ENCODE data around the gene MAEA.
A peak's percentile ranks its signal among the peaks of the same experiment; 100 is the strongest.

Gene MAEA

DNA sequence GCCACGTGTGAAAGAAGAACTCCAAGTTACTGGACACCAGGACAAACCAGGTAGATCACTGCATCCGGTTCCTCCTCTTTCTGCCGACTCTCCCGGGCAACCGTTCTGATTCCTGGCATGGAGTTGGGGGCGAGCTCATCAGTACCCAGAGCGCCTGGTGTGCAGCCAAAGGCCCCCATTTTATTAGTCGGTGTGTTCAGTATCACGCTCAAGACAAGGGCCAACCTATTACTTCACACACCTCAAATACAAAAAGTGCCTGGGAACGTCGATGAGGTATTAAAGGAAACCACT, 38.0 kb upstream of the MAEA start:
- peak overlapping the region; percentile 27 for H3K4me2 ChIP-seq (ENCODE audit: low read depth, low read length, poor library complexity, severe bottlenecking)
- TF ChIP-seq, protein P1, sequence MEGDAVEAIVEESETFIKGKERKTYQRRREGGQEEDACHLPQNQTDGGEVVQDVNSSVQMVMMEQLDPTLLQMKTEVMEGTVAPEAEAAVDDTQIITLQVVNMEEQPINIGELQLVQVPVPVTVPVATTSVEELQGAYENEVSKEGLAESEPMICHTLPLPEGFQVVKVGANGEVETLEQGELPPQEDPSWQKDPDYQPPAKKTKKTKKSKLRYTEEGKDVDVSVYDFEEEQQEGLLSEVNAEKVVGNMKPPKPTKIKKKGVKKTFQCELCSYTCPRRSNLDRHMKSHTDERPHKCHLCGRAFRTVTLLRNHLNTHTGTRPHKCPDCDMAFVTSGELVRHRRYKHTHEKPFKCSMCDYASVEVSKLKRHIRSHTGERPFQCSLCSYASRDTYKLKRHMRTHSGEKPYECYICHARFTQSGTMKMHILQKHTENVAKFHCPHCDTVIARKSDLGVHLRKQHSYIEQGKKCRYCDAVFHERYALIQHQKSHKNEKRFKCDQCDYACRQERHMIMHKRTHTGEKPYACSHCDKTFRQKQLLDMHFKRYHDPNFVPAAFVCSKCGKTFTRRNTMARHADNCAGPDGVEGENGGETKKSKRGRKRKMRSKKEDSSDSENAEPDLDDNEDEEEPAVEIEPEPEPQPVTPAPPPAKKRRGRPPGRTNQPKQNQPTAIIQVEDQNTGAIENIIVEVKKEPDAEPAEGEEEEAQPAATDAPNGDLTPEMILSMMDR (conservative IDR thresholded peaks at IDR 0.05; ENCODE audit: low read length): no peak
- TF ChIP-seq EZH2phosphoT487 (IDR thresholded peaks at IDR 0.05; ENCODE audit: borderline replicate concordance): no peak
- no peaks in the 10 kb centered on the region for H3F3A ChIP-seq (ENCODE audit: low read depth)
- H3K9ac ChIP-seq (ENCODE audit: low read depth, low read length, poor library complexity, severe bottlenecking): no peak overlapping the region
- peaks cover 21% of the 10 kb centered on the region for H3K4me1 ChIP-seq (ENCODE audit: insufficient read depth, low read length, poor library complexity, severe bottlenecking)
- H3K9me3 ChIP-seq (ENCODE audit: insufficient read depth, low read depth, low read length): no peaks in the 10 kb centered on the region; the same call in 1 of the 2 replicates
- peaks cover 14% of the 10 kb centered on the region for H4K20me1 ChIP-seq (ENCODE audit: insufficient read depth, low read length, poor library complexity, severe bottlenecking)
- H3K36me3 ChIP-seq (ENCODE audit: insufficient read depth, low read length): no peaks in the 10 kb centered on the region
- peaks cover 41% of the 10 kb centered on the region for H3K79me2 ChIP-seq (ENCODE audit: insufficient read depth, low read length)
- H3K27me3 ChIP-seq (ENCODE audit: insufficient read depth, low read length, poor library complexity, severe bottlenecking): peaks cover 6% of the 10 kb centered on the region
- no peak overlapping the region for H2AFZ ChIP-seq (ENCODE audit: low read length)
- no peak overlapping the region for H3K4me3 ChIP-seq (ENCODE audit: low read length, poor library complexity, severe bottlenecking)
- no peaks in the 10 kb centered on the region for H3K9me2 ChIP-seq (replicated peaks; ENCODE audit: low read depth, low read length)

DNA sequence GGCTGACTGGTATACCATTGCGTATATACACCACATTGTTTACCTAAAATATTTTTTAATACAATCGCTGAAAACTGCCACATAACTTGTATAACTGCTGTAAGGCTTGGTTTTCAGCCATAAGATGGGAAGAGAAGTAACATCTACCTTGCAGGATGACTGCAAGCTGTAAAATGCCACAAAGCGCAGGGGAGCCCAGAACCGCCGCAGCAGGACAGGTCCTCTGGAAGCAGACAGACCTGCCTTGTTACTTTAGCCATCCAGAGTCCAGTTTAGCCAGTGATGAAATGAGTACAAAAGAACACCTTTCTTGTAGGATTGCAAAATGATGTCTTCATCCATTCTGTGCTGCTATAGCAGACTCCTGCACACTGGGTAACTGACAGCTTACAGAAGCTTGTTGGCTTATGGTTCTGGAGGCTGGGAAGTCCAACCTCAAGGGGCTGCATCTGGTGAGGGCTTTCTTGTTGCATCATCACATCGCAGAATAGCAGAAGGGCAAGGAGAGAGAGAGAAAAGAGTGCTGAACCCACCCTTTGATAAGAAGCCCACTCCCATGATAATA, 36.7 kb upstream of the MAEA start:
- H3K9me3 ChIP-seq (ENCODE audit: insufficient read depth, low read depth, low read length): peaks cover 3% of the 10 kb centered on the region; the same call in 1 of the 2 replicates

DNA sequence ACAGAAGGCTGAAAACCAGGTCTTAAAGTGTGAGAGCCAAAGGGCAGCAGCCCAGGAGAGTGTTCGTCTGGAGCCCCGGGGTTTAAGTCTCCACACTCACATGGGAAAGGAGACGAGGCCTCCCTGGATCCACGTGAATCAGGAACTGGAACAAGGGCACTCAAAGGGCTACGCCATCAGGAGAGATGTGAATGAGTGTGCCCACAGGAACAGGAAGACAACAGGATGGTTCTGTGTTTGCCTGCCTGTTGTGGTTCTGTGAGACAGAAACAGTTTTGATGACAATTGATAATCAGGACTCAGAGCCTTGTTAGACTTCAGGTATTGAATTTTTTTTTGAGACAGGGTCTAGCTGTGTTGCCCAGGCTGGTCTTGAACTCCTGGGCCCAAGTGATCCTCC, 35.9 kb upstream of the MAEA start:
- no peak overlapping the region for H2AFZ ChIP-seq (ENCODE audit: low read length)
- no peak overlapping the region for H3K4me2 ChIP-seq (ENCODE audit: low read depth, low read length, poor library complexity, severe bottlenecking)
- no peak overlapping the region for H3K9ac ChIP-seq (ENCODE audit: low read depth, low read length, poor library complexity, severe bottlenecking)
- H3K4me3 ChIP-seq (ENCODE audit: low read length, poor library complexity, severe bottlenecking): no peak overlapping the region
- peaks cover 5% of the 10 kb centered on the region; the same call in 1 of the 2 replicates for H3K9me3 ChIP-seq (ENCODE audit: insufficient read depth, low read depth, low read length)
- no peaks in the 10 kb centered on the region for H3K27me3 ChIP-seq (ENCODE audit: insufficient read depth, low read length, poor library complexity, severe bottlenecking)
- H3K4me1 ChIP-seq (ENCODE audit: insufficient read depth, low read length, poor library complexity, severe bottlenecking): peaks cover 13% of the 10 kb centered on the region
- H3K79me2 ChIP-seq (ENCODE audit: insufficient read depth, low read length): peaks cover 25% of the 10 kb centered on the region
- H4K20me1 ChIP-seq (ENCODE audit: insufficient read depth, low read length, poor library complexity, severe bottlenecking): no peaks in the 10 kb centered on the region
- no peaks in the 10 kb centered on the region for H3F3A ChIP-seq (ENCODE audit: low read depth)
- no peaks in the 10 kb centered on the region for H3K9me2 ChIP-seq (replicated peaks; ENCODE audit: low read depth, low read length)
- no peaks in the 10 kb centered on the region for H3K36me3 ChIP-seq (ENCODE audit: insufficient read depth, low read length)
- TF ChIP-seq EZH2phosphoT487 (IDR thresholded peaks at IDR 0.05; ENCODE audit: borderline replicate concordance): no peak
- TF ChIP-seq, protein P1 (conservative IDR thresholded peaks at IDR 0.05; ENCODE audit: low read length): no peak

More for the DNA sequence above, 36.7 kb upstream of the MAEA start:
- Histone ChIP-seq H3K4me1 (ENCODE audit: insufficient read depth, low read length, poor library complexity, severe bottlenecking) (peaks cover 13% of the 10 kb centered on the region), H3K79me2 (ENCODE audit: insufficient read depth, low read length) (peaks cover 28% of the 10 kb centered on the region), H4K20me1 (ENCODE audit: insufficient read depth, low read length, poor library complexity, severe bottlenecking) (peaks cover 1% of the 10 kb centered on the region), H3K4me3 (ENCODE audit: low read length, poor library complexity, severe bottlenecking) (no peak overlapping the region), H3K9me2 (replicated peaks; ENCODE audit: low read depth, low read length) (no peaks in the 10 kb centered on the region), H3K9ac (ENCODE audit: low read depth, low read length, poor library complexity, severe bottlenecking) (no peak overlapping the region), H3K4me2 (ENCODE audit: low read depth, low read length, poor library complexity, severe bottlenecking) (no peak overlapping the region), H3K27me3 (ENCODE audit: insufficient read depth, low read length, poor library complexity, severe bottlenecking) (peaks cover under 1% of the 10 kb centered on the region), H3F3A (ENCODE audit: low read depth) (no peaks in the 10 kb centered on the region), H3K36me3 (ENCODE audit: insufficient read depth, low read length) (no peaks in the 10 kb centered on the region), H2AFZ (ENCODE audit: low read length) (no peak overlapping the region)
- TF ChIP-seq, protein P1 (conservative IDR thresholded peaks at IDR 0.05; ENCODE audit: low read length): no peak
- no peak for TF ChIP-seq EZH2phosphoT487 (IDR thresholded peaks at IDR 0.05; ENCODE audit: borderline replicate concordance)

All from Loucy (cell line).